Activated gamma-delta T cell treated with anti-CD3 and anti-CD28 coated beads, Interleukin-2, amount 50 U/mL, for 16 hours (primary cell): Measurements from ENCODE around the gene NTF3.

Experiments
- DNase-seq: peaks from one replicate; pipeline ENCODE4 v3.0.0-alpha.2; 2020; ENCODE audit warnings: low read depth

The NTF3 gene

DNA sequence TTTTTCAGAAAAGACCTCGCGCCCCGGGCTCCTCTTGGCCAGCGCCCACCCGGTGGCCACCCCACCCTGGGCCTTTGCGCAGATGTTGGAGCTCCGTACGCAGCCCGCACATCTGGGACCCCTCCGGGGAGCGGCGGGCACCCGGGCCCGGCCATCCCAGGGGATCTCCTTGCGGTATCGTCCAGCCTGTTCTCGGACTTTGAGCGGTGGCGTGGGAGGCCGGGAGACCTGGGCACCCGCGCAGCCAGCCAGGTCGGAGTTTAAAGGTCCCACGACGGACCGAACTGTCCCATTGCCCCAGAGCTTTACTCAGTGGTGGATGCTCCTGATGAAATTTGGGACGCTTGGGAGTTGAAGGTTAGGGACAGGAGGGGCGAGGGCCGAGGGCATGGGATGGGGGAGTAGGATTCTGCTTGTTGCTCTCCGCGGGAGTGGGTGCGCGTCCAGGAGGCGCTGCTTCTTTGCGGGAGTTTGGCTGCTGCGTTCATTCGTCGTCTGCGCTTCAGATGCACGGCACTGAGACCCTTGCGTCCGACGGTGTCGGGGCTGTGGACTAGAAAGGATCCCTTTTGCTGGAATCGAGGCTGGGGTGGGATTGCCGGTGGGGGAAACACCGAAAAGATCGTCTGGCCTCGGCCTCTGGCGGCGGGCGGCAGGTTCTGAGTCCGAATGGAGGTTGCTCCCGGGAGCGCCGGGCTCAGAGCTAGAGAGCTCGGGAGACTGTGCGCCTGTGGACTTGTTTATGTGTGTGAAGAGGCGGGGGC, 1.4 kb downstream of the NTF3 start:
- no peak for DNase-seq

DNA sequence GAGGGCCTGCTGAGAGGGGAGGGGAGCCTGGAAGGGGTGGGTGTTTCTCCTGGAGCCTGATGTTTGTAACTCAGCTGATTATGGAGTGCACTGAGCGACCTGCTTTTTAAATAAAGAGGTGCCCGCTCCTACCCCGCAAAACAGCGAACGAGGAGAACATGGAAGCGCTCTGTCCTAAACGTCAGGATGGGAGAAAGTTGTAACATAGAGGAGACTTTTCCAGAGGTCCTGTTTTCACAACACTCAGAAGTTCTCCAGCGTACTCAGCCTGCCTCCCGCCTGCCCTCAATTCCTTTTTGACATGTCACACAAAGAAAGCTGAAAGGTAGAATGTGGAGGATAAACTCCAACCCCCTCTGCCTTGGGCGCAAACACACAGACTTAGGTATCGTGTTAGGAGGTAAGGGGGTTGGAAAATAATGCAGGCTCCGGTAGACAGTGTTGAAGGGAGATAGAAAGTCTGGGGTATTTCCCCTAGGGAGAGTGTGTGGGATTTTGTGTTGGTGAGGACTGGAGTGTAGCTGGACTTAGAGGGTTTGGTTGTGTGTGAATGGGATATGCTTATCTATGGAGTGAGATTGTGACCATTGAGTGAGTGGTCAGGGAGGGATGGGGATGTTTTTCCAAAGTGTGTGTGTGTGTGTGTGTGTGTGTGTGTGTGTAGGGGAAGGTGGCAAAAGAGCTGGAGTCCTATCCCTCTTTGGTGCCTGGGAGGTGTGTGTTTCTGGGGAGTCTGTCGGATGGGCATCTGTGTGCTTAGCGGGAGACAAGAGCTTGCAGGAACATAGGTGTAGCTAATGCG, 2.1 kb downstream of the NTF3 start:
- no peak for DNase-seq

DNA sequence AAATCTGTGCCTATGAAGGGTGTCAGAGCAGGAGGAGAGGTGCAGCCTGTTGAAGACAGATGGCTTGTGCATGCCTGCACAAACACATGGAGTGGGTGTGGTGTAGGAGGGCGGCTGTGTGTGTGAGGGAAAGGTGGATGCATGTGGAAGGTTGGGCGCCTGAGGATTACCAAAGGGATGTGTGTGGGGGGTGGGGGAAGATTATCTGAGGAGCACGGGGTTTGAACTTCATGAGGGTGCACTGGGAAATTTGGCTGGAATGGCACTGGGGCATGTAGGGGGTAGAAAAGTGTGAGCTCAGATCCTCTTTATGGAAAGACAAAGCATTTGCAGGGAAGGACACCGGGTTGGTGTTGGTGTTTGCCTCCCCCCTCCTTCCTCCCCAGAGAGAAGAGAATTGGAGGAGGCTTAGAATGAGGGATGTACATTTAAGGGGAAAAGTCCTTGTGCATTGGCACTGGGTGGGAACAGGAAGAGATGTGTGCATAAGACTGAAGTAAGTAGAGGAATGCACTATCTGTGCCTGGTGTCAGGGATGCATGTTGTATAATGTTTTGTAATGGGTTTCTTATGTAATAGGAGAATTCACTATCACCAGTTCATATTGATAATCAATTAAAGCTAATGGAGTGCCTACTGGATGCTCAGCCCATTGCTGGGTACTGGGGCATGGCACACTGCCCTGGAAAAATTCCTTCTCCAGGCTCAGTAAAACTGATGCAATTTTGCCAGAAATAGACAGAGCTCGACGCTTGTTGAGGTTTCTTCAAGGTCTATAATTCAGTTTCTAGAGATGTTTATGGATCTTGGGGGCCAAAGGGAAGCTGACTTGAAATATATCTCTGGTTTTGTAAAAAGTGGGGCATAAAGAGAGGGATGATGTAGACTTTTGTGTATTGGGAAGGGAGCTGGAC, 3.0 kb downstream of the NTF3 start:
- DNase-seq = no peak

DNA sequence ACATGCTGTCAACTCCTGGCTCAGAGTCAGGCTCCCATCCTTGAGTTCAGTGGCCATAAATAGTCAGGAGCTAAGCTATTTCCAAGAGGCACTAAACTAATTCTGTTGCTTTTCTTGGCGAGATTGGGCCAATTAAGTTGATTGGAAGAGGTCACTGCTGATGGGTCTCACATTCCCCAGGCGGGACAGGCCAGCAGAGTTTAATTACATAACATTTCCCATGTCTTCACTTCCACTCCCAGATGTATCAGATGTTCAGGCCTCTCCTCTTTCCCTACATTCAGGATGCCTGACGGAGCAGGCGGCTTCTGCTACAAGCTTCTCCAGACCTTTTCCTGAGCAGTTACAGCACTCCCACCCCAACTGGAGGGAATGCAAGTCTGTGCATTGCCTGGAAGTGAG, 5.3 kb downstream of the NTF3 start:
- DNase-seq = no peak

DNA sequence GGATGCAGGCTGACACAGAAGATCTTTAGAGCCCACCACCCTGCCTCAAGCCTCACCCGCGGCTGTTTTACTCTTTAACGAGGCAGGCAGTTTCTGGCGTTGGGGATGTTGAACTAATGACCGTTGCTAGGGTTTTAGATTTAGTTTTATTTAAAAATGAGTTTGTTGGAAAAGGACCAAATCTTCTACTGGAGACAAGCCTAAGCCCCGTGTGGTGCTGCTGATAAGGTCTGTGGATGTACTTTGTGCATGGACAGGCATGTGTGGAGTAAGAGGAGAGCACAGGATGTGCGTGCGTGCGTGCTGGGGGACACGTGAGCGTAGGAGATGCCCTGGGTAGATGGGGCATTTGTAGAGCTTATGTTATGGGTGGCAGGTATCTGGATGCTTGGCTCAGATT, 5.7 kb downstream of the NTF3 start:
- DNase-seq = no peak

DNA sequence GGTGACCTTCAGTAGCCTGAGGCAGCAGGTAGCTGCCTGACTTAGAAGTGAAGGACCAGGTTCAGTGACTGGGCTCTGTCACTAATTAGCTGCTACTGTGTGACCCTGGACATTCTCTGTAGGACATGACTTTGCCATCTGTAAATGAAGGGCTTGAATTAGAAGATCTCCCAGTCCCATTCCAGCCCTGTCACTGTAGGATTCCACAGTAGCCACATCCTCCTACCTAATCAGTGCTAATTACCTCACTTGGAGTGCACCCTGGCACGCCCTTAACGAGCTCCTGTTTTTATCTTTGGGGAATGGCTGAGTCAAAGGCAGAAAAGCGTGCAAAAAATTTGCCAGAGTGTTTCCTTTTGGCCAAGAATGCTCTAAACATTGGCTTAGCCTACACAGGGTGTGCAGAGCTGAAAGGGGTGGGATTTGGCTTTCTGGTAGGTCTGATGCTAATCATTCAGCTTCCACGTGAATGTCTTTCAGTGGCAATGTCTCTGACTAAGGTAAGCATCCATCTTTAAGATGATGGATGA, 6.8 kb downstream of the NTF3 start:
- no peak for DNase-seq

DNA sequence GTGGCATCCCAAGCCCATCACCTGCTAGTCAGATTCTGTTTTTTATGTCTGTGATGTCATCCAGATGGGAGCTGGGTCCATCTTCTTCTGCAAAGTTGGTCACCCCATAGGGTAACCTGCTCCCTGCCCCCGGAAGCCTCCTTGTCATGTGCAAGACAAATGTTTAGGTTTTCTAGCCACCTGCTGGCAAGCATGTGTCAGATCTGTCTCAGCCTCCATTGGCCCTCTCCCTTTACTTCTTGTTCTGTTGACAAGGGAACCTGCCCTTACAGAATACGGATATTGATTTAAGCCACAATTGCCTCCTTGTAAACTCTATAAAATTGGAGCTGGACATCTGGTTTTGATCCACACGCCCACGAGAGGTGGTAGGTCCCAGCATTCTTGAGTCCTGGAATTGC, 7.5 kb downstream of the NTF3 start:
- DNase-seq = no peak

DNA sequence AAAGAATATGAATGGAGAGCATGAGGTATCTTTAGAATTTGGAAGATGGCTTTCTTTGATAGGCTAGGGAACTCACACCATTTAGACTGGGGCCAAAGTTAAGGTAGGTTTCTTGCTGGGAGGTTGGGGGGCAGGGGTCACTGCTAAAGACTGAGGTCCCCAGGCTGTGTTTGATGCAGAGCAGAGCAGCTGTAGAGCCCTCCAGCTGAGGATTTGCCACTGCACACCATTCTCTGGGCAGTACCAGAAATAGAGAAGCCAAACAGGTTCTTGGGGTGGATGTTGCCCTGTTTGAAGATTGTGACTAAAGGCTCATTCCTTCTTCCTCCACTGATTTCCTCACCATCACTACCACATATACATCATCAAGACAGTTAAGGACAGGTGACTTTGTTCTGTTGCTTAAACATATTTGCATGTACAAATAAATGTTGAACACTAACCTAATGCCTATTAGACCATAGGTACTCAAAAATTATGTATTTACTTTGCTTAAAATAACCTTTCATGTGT, 7.9 kb downstream of the NTF3 start:
- no peak for DNase-seq

DNA sequence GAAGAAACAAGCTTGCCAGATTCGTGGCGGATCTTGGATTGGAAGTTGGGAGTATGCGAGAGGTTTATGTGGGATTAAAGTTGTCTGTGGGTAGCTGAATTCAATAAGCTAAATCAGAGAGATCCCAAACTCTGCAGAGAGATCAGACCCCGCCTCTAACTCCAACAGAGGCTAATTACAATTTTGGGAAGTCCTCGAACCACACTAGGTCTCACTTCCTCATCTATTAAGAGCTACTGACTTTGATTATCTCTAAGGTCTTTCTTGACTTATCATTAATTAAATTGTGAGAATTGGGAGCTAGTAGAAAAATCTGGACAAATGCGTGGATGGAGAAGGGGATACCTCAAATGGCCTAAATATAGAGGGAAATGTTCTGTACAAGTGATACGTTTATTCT, 9.1 kb downstream of the NTF3 start:
- DNase-seq = no peak

DNA sequence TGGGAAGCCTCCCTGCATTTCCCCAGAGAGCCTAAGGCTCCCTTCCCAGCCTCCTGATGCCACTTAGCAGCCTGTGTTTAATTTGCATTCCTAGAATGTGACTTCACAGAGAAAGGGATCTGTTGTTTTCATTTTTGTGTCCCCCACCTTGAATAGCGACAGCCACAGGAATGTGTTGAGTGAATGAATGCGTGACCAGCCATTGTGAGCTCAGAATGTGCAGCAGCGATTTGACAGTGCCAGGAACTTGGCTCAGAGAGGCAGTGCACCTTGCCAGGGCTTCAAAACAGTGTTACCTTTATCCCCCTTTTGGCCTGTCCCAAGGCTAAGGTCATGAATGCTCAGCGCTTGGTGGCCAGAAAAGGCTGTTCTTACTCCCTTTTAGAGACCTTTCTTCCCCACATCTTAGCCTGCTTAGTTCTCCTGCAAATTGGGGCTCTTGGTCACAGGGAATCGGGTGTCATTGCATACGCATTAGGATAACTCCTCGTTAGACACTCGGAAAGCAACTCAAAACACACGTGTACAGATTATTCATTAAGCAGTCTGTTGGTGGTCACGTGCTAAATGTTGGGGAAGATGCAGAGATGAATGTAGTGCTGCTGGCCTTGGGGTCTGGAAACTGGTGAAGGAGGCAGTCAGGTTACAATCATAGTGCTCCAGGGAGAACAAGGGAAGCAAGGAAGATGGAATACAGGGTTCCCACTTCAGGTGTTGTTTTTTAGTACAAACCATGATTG, 9.8 kb downstream of the NTF3 start:
- no peak for DNase-seq

DNA sequence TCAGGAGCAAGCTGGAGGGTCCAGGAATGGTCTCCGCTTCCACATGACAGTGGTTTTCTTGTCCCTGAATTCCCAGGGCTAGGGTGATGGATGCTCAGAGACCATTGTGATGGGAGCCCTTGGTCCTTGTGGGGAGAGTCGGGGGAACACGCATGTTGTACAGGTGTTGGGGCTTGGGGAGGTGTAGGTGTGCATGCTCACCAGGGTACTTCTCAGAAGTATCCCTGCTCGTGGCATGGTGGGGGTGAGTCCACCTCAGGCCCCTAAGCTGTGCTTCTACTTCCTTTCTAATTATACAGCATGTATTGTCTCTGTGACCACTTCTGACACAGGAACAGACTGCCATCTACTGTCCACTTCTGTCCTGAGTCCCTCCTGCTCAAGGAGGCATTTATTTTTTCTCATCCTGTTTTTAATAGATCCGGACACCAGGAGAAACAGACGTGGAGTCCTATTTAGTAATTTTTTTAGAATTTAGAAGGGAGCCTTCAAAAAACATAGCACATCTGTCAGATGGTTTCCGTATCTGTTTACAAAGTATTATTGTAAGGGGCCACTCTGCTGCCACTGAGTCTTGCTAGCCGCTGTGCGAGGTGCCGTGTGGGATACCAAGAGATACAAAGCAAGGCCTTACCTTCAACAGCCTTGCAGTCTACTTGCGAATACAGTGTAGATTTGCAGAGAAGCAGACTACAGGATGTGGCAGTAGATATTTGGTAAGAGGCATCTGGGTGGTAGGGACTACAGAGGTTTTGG, 10.5 kb downstream of the NTF3 start:
- DNase-seq = no peak

DNA sequence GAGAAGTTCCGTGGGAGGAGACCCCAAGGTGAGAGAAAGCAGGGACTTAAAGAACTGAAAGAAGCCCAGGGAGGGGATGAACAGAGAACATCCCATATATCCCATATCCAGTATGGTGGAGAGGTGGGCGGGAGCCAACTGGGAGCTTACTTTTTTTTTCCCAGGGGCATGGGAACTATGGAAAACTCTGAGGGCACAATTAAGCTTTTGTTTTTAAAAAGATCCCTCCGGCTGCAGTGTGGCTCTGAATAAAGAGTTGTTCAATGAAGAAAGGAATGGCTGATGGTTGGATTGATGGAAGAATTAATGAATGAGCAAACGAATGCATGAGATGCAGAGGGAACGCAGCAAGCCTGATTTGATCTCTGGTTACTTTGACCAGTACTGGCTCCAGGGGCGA, 12.6 kb downstream of the NTF3 start:
- DNase-seq = no peak

DNA sequence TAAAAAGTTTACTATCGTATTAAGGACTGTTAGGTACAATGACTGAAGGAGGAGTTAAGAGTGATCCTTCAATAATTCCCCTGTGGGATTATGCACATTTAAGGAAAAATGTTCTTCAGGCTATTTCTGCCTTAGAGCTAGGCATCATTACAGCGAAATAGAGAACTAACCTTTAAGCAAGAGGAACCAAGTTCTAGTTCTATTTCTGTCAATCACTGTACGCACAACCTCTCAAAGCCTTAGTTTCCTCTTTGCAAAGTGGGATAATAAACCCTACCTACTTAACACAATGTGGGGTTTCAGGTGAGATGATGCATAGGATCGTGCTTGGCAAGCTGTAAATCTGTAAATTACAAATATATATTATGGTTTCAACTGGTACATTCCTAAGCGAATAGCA, 15.4 kb downstream of the NTF3 start:
- no peak for DNase-seq

DNA sequence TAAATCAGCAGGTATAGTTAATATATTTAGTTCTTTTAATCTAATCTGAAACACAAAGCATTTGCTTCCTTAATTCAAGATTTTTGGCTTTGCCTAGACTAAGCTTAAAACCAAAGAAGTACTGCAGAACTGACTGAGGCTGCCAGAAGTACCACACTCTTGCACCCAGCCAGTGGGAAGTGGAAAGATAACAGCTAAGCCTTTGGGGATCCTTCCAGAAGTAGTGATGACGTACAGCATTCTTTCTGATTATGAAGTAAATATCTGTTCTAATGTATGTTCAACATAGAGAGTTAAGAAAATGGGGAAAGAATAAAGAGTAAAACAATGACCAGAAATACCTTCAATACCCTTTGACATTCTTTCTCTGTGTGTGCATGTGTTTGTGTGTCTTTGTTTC, 19.3 kb downstream of the NTF3 start:
- no peak for DNase-seq

DNA sequence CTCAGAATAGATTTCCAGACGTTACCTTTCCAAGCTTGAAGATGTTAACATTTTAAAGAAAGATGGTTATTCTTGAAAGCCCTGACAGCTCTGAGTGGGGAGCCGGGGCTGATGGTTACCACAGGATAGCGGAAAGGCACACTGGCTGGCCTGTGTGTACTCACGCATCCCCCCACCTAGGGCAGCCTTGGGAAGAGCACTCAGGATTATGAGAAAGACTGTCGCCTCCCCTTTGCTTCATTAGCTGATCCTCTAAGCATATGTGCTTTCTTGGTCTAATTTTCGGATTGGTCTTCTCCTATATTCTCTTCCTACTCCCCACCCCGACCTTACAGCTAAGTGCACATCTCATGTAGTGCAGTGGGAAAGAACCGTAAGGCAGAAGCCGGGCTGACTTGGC, 20.7 kb downstream of the NTF3 start:
- DNase-seq = no peak

DNA sequence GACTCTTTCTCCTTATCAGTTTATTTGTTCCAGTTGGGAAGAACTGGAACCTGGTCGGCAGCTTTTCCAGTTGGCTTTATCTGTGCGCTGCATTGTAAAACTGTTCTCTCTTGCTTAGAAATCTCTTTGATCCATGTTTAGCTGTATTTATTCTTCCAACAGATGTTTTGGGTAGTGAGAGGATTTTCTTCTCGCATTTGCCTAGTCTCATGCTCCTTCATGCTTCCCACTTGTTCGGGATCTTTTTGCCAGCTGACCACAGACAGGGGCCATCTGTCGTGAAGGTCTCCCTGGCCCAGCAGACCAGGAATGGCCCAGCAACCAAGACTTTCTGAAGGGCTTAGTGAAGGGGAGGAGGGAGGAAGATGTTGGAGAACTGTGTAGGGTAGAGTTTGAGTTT, 21.6 kb downstream of the NTF3 start:
- no peak for DNase-seq

DNA sequence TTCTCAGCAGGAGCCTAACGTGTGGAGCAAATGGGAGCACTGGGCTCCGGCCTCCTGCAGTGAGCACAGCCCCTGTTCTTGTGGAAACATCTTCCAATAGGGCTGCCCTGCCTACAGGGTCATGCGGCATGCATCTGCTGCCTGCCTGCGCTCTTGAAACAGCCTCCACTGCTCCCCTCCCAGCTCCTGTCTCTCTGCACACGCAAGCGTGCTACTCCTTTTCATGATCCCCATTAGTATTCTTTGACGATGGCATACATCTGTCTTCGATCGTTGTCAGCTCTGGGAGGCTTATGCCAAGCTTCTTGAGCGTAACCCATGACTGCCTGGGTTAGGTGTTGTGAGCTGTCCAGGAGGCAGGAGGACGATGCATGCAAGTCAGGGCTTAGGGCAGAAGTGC, 23.1 kb downstream of the NTF3 start:
- DNase-seq = no peak

DNA sequence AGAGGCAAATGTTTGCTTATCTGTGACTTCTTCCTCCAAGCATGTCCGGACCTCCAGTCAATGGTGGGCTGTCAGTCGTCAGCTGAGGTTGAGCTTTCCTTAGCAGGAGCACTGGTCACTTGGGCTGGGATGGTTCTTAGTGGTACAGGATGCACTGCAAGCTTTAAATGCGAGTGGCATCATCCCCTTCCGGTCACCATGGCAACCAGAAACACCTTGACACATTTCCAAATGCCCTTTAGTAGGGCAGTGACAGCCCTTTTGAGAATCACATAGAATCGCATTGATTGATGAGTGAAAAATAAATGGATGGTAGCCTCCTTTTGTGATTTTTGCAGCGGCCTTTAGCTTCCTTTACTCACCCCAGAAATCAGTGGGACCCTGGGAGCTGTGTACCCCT, 24.1 kb downstream of the NTF3 start:
- no peak for DNase-seq

DNA sequence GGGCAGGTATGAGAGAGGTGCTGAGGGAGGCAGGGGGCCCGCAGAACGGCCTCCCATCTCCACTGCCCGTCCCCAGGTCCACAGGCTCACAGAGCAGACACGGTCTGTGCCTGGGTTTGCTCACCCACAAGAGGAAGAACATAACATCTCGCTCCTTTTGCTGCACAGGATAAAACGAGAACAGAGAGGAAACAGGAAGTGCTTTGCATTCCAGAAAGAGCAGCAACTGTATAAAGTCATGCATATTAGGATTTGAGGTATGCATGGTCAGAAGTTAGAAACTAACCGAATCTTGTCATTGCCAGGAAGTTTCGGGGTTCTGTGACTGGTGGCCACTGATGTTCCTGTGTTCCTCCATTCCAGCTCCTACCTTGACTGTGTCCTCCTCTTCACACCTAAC, 25.0 kb downstream of the NTF3 start:
- no peak for DNase-seq

DNA sequence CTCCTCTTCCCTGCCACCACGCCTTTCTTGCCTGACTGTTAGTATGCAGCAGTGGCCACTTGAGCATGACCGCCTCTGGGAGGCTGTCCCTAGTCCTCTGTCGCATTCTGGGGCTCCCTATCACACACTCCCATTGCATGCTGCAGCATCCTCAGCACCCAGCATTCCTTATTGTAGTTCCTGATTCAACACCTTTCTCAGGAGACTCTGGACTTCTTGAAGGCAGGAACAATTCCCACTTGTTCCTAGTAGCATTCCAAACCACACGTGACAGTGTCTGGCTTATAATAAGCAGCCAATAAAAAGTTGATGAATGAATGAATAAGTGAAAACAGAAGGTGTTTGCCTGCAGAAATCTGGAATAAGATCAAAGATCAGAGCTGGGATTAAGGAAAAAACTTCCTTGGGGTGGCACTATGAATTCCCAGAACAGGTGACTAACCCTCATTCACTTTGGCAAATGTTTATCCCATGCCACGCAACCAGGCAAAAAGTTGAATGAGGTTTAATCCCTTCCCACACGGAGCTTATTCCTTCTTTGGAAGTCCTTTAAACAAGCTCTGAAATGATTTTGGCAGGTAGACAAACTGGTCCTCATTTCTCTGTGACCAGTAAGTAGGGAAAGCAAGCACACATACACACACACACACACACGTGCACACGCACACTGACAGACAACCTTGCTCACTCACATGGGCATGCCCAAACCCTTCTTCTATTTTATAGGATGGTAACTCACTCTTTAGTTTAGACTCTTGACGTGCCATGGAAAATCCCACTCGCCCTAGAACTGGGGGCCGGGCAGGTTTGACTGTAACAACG, 26.5 kb downstream of the NTF3 start:
- DNase-seq = no peak
